ENCODE measurements around the gene PIGO. TPM values are rescaled to one million over a fixed set of nuclear protein-coding genes. Genes with fewer than 3 reads are reported as not detected.

Gene PIGO
- total and polyA plus RNA-seq, 9 of the 15 experiments (the other 6 are each of a cell fraction or from before 2014, with no cell fraction given) = 5.4 to 13.7 (median 9.7) TPM

DNA sequence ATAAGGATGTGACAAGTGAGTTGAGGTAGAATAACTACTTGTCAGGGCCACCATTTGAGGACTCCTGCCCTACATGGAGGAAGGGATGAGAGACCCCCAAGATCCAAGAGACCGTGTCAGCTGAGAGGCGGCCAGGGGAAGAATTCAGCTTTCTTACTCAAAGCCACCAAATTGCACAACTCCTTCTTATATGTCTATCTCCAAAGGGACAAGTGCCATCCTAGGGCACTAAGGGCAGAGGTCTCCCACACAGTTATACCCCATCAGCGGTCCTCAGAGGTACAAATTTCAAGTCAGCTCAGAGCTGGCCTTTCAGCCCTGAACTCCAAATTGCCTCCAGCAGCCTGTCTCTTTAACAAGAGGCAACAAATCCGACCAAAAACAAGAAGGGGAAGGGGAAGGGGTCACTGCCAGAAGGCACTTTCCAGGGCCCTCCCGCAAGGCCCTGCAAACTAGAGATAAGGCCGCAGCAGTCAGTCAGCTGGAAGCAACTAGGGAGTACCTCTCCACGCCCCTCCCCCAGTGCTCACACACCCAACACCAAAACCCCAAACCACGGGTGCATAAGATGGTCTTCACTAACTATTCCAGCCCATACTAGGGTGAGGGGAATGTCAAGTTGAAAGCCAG lies 12.7 kb upstream of the PIGO start (continued):
- TF ChIP-seq, protein P1, sequence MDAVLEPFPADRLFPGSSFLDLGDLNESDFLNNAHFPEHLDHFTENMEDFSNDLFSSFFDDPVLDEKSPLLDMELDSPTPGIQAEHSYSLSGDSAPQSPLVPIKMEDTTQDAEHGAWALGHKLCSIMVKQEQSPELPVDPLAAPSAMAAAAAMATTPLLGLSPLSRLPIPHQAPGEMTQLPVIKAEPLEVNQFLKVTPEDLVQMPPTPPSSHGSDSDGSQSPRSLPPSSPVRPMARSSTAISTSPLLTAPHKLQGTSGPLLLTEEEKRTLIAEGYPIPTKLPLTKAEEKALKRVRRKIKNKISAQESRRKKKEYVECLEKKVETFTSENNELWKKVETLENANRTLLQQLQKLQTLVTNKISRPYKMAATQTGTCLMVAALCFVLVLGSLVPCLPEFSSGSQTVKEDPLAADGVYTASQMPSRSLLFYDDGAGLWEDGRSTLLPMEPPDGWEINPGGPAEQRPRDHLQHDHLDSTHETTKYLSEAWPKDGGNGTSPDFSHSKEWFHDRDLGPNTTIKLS (IDR thresholded peaks at IDR 0.05; ENCODE audit: borderline replicate concordance, low read depth) = no peak
- no peak for TF ChIP-seq HNRNPK (IDR thresholded peaks at IDR 0.05; ENCODE audit: low read depth, low read length, poor library complexity, severe bottlenecking)
- TF ChIP-seq TAF7 (tag; IDR thresholded peaks at IDR 0.05) = no peak
- TF ChIP-seq HMG20A (CRISPR knock-in tag; conservative IDR thresholded peaks at IDR 0.05) = no peak
- TF ChIP-seq SNRNP70 (optimal IDR thresholded peaks at IDR 0.05; ENCODE audit: low read depth, low read length) = no peak
- TF ChIP-seq XRCC5 (IDR thresholded peaks at IDR 0.05; ENCODE audit: low read depth, low read length) = no peak
- peak in 1 of 2 experiments; percentile 21; a peak in 1 of 4 replicates for TF ChIP-seq RAD21 (CRISPR knock-in tag; conservative IDR thresholded peaks at IDR 0.05 in 1 of 2, IDR thresholded peaks at IDR 0.05 in 1 of 2)
- no peak for TF ChIP-seq ZNF143 (CRISPR knock-in tag; IDR thresholded peaks at IDR 0.05)
- TF ChIP-seq ZNF134 (CRISPR knock-in tag; conservative IDR thresholded peaks at IDR 0.05) = no peak
- TF ChIP-seq EP400 (IDR thresholded peaks at IDR 0.05) = no peak
- TF ChIP-seq ZKSCAN3 (CRISPR knock-in tag; IDR thresholded peaks at IDR 0.05) = no peak
- no peak for TF ChIP-seq SAFB (IDR thresholded peaks at IDR 0.05; ENCODE audit: borderline replicate concordance, low read depth, low read length)
- TF ChIP-seq ZNF79 (CRISPR knock-in tag; IDR thresholded peaks at IDR 0.05; ENCODE audit: low read depth) = no peak
- no peak for TF ChIP-seq ETS2 (tag; IDR thresholded peaks at IDR 0.05; ENCODE audit: borderline replicate concordance, poor library complexity, severe bottlenecking)
- TF ChIP-seq, protein P2, sequence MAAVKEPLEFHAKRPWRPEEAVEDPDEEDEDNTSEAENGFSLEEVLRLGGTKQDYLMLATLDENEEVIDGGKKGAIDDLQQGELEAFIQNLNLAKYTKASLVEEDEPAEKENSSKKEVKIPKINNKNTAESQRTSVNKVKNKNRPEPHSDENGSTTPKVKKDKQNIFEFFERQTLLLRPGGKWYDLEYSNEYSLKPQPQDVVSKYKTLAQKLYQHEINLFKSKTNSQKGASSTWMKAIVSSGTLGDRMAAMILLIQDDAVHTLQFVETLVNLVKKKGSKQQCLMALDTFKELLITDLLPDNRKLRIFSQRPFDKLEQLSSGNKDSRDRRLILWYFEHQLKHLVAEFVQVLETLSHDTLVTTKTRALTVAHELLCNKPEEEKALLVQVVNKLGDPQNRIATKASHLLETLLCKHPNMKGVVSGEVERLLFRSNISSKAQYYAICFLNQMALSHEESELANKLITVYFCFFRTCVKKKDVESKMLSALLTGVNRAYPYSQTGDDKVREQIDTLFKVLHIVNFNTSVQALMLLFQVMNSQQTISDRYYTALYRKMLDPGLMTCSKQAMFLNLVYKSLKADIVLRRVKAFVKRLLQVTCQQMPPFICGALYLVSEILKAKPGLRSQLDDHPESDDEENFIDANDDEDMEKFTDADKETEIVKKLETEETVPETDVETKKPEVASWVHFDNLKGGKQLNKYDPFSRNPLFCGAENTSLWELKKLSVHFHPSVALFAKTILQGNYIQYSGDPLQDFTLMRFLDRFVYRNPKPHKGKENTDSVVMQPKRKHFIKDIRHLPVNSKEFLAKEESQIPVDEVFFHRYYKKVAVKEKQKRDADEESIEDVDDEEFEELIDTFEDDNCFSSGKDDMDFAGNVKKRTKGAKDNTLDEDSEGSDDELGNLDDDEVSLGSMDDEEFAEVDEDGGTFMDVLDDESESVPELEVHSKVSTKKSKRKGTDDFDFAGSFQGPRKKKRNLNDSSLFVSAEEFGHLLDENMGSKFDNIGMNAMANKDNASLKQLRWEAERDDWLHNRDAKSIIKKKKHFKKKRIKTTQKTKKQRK (IDR thresholded peaks at IDR 0.05; ENCODE audit: borderline replicate concordance, low read depth, low read length) = no peak
- no peak for TF ChIP-seq EWSR1 (IDR thresholded peaks at IDR 0.05; ENCODE audit: borderline replicate concordance, low read depth, partially characterized antibody)
- TF ChIP-seq, protein P3, sequence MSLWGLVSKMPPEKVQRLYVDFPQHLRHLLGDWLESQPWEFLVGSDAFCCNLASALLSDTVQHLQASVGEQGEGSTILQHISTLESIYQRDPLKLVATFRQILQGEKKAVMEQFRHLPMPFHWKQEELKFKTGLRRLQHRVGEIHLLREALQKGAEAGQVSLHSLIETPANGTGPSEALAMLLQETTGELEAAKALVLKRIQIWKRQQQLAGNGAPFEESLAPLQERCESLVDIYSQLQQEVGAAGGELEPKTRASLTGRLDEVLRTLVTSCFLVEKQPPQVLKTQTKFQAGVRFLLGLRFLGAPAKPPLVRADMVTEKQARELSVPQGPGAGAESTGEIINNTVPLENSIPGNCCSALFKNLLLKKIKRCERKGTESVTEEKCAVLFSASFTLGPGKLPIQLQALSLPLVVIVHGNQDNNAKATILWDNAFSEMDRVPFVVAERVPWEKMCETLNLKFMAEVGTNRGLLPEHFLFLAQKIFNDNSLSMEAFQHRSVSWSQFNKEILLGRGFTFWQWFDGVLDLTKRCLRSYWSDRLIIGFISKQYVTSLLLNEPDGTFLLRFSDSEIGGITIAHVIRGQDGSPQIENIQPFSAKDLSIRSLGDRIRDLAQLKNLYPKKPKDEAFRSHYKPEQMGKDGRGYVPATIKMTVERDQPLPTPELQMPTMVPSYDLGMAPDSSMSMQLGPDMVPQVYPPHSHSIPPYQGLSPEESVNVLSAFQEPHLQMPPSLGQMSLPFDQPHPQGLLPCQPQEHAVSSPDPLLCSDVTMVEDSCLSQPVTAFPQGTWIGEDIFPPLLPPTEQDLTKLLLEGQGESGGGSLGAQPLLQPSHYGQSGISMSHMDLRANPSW (CRISPR knock-in tag; IDR thresholded peaks at IDR 0.05) = no peak
- TF ChIP-seq, protein P4, sequence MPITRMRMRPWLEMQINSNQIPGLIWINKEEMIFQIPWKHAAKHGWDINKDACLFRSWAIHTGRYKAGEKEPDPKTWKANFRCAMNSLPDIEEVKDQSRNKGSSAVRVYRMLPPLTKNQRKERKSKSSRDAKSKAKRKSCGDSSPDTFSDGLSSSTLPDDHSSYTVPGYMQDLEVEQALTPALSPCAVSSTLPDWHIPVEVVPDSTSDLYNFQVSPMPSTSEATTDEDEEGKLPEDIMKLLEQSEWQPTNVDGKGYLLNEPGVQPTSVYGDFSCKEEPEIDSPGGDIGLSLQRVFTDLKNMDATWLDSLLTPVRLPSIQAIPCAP (CRISPR knock-in tag; IDR thresholded peaks at IDR 0.05; ENCODE audit: borderline replicate concordance) = no peak
- no peak for TF ChIP-seq FOXA1 (IDR thresholded peaks at IDR 0.05; ENCODE audit: borderline replicate concordance)

Data from K562 (cell line).